Naive thymus-derived CD8-positive, alpha-beta T cell (primary cell): Measurements from ENCODE around the gene PFKP. TPM values are rescaled to one million over a fixed set of nuclear protein-coding genes. Genes with fewer than 3 reads are reported as not detected.

Source experiments
- ATAC-seq, 2 donors: fragments of 150-1000 bp; cut with Tn5 transposase in 1 of 2; sonication (Bioruptor Pico), chemical (Tn5 transposase) in 1 of 2; 1 replicate in 1 of 2; 2 replicates in 1 of 2; pipeline ENCODE4 v1.10.0; 2021; ENCODE audit warnings: mild to moderate bottlenecking in 2 of 2, moderate library complexity in 2 of 2
- POLR2A ChIA-PET: fragments of 350-600 bp; sonication (Branson Sonifier 250); formaldehyde crosslinking; loops from one replicate; lab custom pipeline; 2021; ENCODE audit warnings: antibody characterized with exemption; lab: Charles Lee
- DNase-seq, 10 donors: peaks; one replicate each; pipeline versions ENCODE4 v3.0.0 to v3.0.0-alpha.2; 2020 to 2022
- H3K27ac Mint-ChIP-seq, 10 donors: one replicate each; pipeline ENCODE4 v1.8.0; 2020 to 2022; ENCODE audit warnings: mild to moderate bottlenecking in 10 of 10, mixed read lengths in 10 of 10, moderate library complexity in 4 of 10, inconsistent platforms in 1 of 10
- H3K27me3 Mint-ChIP-seq, 5 donors: one replicate each; pipeline ENCODE4 v1.8.0; 2021 to 2022; ENCODE audit warnings: mixed read lengths in 5 of 5
- H3K36me3 Mint-ChIP-seq, 3 donors: one replicate each; pipeline ENCODE4 v1.8.0; 2020 to 2022; ENCODE audit warnings: mixed read lengths in 3 of 3, mild to moderate bottlenecking in 2 of 3, inconsistent platforms in 1 of 3
- H3K4me1 Mint-ChIP-seq, 4 donors: one replicate each; pipeline ENCODE4 v1.8.0; 2021 to 2022; ENCODE audit warnings: mixed read lengths in 4 of 4
- H3K4me3 Mint-ChIP-seq, 10 donors: one replicate each; pipeline ENCODE4 v1.8.0; 2020 to 2022; ENCODE audit warnings: mild to moderate bottlenecking in 10 of 10, mixed read lengths in 10 of 10, moderate library complexity in 6 of 10, inconsistent platforms in 1 of 10
- H3K9me3 Mint-ChIP-seq, 9 donors: one replicate each; pipeline ENCODE4 v1.8.0; 2020 to 2022; ENCODE audit warnings: mixed read lengths in 9 of 9, mild to moderate bottlenecking in 3 of 9, inconsistent platforms in 1 of 9, moderate library complexity in 1 of 9
- polyA plus RNA-seq, 3 donors: library from polyadenylated mRNA; unstranded; fragments of 300-500 nt; fragmentation: Illumina TruSeq; gene quantifications; one replicate each; pipeline ENCODE4 v1.2.3, GENCODE V29; 2021
- total RNA-seq, 8 experiments: library from RNA in 2 of 8; stranded (reverse) in 2 of 8; gene quantifications; one replicate each; pipeline ENCODE4 v1.2.3 and lab custom pipeline; 2021 to 2026

PFKP gene
- total and polyA plus RNA-seq, 5 experiments from 2014 or later: 26.4 to 69.5 (median 41.2) TPM

GRCh38 chr10:3186368-3186767, 119.0 kb downstream of the PFKP start:
- peak overlapping the region; percentile 1 to 66 (median 37) for H3K4me3 Mint-ChIP-seq
- POLR2A ChIA-PET: interaction anchor here (1.5 kb wide), 1 partner anchor 14 kb away, joined by 7 read pairs; the partner anchor contains the start of gene PITRM1
- H3K27ac Mint-ChIP-seq: peak overlapping the region; percentile 10 to 88 (median 74)
- peaks cover 0 to 6% (median 1%) of the 10 kb centered on the region in 5 donors for H3K27me3 Mint-ChIP-seq
- no peaks in the 10 kb centered on the region for H3K9me3 Mint-ChIP-seq
- H3K4me1 Mint-ChIP-seq: peaks cover 0 to 23% (median 12%) of the 10 kb centered on the region in 4 donors
- peak in 8 of 10 donors; percentile 43 to 82 (median 64) for DNase-seq
- ATAC-seq: peak; percentile 100
- H3K36me3 Mint-ChIP-seq: no peaks in the 10 kb centered on the region

Other genes starting within 250 kb of the PFKP start
- 100 to 1,000 TPM; 105 to 114 TPM for gene PITRM1, start 105.2 kb downstream of the PFKP start, total RNA-seq
- gene PITRM1, start 105.2 kb downstream of the PFKP start, polyA plus RNA-seq: 10 to 100 TPM; 29.0 to 58.2 (median 37.5) TPM